Activated CD4-positive, CD25-positive, alpha-beta regulatory T cell (primary cell): Measurements from ENCODE around the gene SLC6A7.

Experiments used
- DNase-seq, 4 experiments: peaks; one replicate each; lab custom pipeline; 2025; lab: John Stamatoyannopoulos, UW

The SLC6A7 gene

GRCh38 chr5:150190987-150191386 is 1.1 kb downstream of the SLC6A7 start:
- no peak for DNase-seq

- no peak for DNase-seq
Observed at GRCh38 chr5:150192462-150192861, 2.6 kb downstream of the SLC6A7 start.

- no peak for DNase-seq
Observed at GRCh38 chr5:150195736-150196485, 6.0 kb downstream of the SLC6A7 start.

GRCh38 chr5:150196514-150196913 is 6.7 kb downstream of the SLC6A7 start:
- no peak for DNase-seq

GRCh38 chr5:150196986-150197385 is 7.1 kb downstream of the SLC6A7 start:
- no peak for DNase-seq

- no peak for DNase-seq
Observed at GRCh38 chr5:150197476-150197875, 7.6 kb downstream of the SLC6A7 start.

- no peak for DNase-seq
Observed at GRCh38 chr5:150202501-150202900, 12.6 kb downstream of the SLC6A7 start.

- no peak for DNase-seq
Observed at GRCh38 chr5:150203832-150204589, 14.1 kb downstream of the SLC6A7 start.

GRCh38 chr5:150204590-150204960 is 14.7 kb downstream of the SLC6A7 start:
- no peak for DNase-seq

- no peak for DNase-seq
Observed at GRCh38 chr5:150206098-150206778, 16.4 kb downstream of the SLC6A7 start.

- no peak for DNase-seq
Observed at GRCh38 chr5:150206779-150207115, 16.9 kb downstream of the SLC6A7 start.

GRCh38 chr5:150208187-150209098 is 18.6 kb downstream of the SLC6A7 start:
- no peak for DNase-seq

- no peak for DNase-seq
Observed at GRCh38 chr5:150209099-150209635, 19.3 kb downstream of the SLC6A7 start.

- no peak for DNase-seq
Observed at GRCh38 chr5:150210644-150211043, 20.8 kb downstream of the SLC6A7 start.

GRCh38 chr5:150211156-150212030 is 21.5 kb downstream of the SLC6A7 start:
- no peak for DNase-seq

GRCh38 chr5:150213530-150213929 is 23.7 kb downstream of the SLC6A7 start:
- no peak for DNase-seq

GRCh38 chr5:150214289-150214688 is 24.4 kb downstream of the SLC6A7 start:
- no peak for DNase-seq

- no peak for DNase-seq
Observed at GRCh38 chr5:150215979-150216944, 26.4 kb downstream of the SLC6A7 start.

- no peak for DNase-seq
Observed at GRCh38 chr5:150217038-150217437, 27.2 kb downstream of the SLC6A7 start.
